22Rv1 (cell line): Measurements from ENCODE around the gene CLEC16A.

Experiments used
- H3K27ac ChIP-seq: fragments of 450-650 bp; 2 replicates; pipeline ENCODE4 v1.5.1; 2017
- ZFX ChIP-seq: fragments of 450-650 bp; IDR thresholded peaks from 2 replicates; pipeline ENCODE4 v1.6.1; 2017; ENCODE audit warnings: antibody characterized with exemption, borderline replicate concordance
- TF ChIP-seq, protein P1 (sequence below): fragments of 450-650 bp; IDR thresholded peaks from 2 replicates; pipeline ENCODE4 v1.5.1; 2017; ENCODE audit warnings: mild to moderate bottlenecking

CLEC16A gene

DNA sequence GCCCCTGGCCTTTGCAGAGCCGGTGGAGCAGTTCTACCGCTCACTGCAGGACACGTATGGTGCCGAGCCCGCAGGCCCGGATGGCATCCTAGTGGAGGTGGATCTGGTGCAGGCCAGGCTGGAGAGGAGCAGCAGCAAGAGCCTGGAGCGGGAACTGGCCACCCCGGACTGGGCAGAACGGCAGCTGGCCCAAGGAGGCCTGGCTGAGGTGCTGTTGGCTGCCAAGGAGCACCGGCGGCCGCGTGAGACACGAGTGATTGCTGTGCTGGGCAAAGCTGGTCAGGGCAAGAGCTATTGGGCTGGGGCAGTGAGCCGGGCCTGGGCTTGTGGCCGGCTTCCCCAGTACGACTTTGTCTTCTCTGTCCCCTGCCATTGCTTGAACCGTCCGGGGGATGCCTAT is 37.9 kb upstream of the CLEC16A start:
- no peak overlapping the region for H3K27ac ChIP-seq
- TF ChIP-seq ZFX: no peak
- TF ChIP-seq, protein P1, sequence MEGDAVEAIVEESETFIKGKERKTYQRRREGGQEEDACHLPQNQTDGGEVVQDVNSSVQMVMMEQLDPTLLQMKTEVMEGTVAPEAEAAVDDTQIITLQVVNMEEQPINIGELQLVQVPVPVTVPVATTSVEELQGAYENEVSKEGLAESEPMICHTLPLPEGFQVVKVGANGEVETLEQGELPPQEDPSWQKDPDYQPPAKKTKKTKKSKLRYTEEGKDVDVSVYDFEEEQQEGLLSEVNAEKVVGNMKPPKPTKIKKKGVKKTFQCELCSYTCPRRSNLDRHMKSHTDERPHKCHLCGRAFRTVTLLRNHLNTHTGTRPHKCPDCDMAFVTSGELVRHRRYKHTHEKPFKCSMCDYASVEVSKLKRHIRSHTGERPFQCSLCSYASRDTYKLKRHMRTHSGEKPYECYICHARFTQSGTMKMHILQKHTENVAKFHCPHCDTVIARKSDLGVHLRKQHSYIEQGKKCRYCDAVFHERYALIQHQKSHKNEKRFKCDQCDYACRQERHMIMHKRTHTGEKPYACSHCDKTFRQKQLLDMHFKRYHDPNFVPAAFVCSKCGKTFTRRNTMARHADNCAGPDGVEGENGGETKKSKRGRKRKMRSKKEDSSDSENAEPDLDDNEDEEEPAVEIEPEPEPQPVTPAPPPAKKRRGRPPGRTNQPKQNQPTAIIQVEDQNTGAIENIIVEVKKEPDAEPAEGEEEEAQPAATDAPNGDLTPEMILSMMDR: no peak

DNA sequence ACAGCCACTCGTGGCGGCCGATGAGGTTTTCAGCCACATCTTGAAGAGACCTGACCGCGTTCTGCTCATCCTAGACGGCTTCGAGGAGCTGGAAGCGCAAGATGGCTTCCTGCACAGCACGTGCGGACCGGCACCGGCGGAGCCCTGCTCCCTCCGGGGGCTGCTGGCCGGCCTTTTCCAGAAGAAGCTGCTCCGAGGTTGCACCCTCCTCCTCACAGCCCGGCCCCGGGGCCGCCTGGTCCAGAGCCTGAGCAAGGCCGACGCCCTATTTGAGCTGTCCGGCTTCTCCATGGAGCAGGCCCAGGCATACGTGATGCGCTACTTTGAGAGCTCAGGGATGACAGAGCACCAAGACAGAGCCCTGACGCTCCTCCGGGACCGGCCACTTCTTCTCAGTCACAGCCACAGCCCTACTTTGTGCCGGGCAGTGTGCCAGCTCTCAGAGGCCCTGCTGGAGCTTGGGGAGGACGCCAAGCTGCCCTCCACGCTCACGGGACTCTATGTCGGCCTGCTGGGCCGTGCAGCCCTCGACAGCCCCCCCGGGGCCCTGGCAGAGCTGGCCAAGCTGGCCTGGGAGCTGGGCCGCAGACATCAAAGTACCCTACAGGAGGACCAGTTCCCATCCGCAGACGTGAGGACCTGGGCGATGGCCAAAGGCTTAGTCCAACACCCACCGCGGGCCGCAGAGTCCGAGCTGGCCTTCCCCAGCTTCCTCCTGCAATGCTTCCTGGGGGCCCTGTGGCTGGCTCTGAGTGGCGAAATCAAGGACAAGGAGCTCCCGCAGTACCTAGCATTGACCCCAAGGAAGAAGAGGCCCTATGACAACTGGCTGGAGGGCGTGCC is 37.2 kb upstream of the CLEC16A start:
- TF ChIP-seq, protein P1: no peak
- TF ChIP-seq ZFX: no peak
- H3K27ac ChIP-seq: no peak overlapping the region

DNA sequence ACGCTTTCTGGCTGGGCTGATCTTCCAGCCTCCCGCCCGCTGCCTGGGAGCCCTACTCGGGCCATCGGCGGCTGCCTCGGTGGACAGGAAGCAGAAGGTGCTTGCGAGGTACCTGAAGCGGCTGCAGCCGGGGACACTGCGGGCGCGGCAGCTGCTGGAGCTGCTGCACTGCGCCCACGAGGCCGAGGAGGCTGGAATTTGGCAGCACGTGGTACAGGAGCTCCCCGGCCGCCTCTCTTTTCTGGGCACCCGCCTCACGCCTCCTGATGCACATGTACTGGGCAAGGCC is 36.7 kb upstream of the CLEC16A start:
- H3K27ac ChIP-seq: no peak overlapping the region
- TF ChIP-seq, protein P1: no peak
- no peak for TF ChIP-seq ZFX

DNA sequence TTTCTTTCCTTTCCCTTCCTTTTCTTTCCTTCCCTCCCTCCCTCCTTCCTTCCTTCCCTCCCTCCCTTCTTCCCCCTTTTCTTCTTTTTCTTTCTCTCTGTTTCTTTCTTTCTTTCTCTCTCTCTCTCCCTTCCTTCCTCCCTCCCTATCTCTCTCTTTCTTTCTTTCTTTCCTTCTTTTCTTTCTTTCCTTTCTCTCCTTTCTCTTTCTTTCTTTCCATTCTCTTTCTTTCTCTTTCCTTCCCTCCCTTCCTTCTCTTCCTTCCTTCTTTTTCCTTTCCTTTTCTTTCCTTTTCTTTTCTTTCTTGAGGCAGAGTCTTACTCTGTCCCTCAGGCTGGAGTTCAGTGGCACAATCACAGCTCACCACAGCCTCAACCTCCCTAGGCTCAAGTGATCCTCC is 33.1 kb upstream of the CLEC16A start:
- TF ChIP-seq, protein P1: no peak
- TF ChIP-seq ZFX: no peak
- H3K27ac ChIP-seq: no peak overlapping the region

DNA sequence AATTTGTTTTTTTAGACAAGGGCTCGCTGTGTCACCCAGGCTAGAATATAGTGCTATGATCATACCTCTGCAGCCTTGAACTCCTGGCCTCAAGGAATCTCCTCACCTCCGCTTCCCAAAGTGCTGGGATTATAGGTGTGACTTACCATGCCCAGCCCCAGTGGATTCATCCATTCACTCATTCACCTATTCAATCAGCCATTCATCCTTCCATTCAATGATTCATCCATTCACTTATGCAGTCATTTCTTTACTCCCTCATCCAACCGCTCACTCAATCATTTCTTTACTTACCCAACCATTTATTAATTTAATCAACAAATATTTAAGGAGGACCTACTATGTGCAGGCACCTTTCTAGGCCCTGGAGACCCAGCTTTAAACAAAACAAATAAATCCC is 27.8 kb upstream of the CLEC16A start:
- no peak overlapping the region for H3K27ac ChIP-seq
- no peak for TF ChIP-seq ZFX
- TF ChIP-seq, protein P1: no peak

DNA sequence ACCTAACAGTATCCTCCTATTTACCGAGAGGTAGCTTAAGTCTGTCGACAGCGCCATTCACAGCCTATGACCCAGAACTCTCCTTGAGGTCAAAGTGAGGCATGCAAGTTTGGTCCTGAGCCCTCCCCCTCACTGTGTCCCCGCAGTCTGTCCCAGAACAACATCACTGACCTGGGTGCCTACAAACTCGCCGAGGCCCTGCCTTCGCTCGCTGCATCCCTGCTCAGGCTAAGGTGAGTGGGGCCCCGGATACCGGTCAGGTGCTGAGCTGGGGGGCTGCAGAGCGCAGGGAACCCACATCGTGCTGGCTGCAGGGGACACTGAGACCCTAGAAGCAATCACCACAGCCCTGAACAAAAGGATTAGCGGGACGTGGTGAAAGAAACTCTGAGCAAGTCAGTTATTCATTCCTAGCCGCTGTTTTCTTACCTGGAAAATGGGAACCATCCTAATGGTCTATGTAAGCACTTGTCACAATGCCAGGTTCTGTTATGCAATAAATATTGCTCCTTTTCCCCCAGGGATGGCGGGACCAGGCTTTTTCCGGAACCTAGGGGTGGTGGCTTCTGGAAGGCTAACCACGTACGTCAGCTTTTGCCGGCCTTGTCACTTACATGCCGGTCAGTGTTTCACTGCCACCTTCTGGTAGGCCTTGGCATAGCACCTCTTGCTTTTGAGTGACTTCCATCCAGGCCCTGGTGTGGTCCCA is 25.9 kb upstream of the CLEC16A start:
- no peak overlapping the region for H3K27ac ChIP-seq
- no peak for TF ChIP-seq ZFX
- TF ChIP-seq, protein P1: peak; percentile 95

DNA sequence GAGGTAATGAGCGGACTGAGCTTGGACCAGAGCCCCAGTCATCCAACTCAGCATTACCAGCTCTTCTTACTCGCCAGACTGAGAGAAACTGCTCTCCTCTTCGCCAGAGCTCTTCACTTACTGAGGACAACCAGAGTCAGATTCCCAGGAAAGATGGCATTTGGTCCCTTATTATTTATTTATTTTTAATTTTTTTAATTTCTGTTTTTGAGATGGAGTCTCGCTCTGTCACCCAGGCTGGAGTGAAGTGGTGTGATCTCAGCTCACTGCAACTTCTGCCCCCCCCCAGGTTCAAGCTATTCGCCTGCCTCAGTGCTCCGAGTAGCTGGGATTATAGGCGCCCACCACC is 25.4 kb upstream of the CLEC16A start:
- TF ChIP-seq, protein P1: peak; percentile 71
- TF ChIP-seq ZFX: no peak
- H3K27ac ChIP-seq: no peak overlapping the region
